Natural killer cell (primary cell): Measurements from ENCODE around the gene LEMD1. TPM values are rescaled to one million over a fixed set of nuclear protein-coding genes. Genes with fewer than 3 reads are reported as not detected.

Experiments
- ATAC-seq, 3 donors: fragments of 150-1000 bp in 2 of 3; fragments of 200-7000 bp in 1 of 3; cut with Tn5 transposase; 1 replicate in 1 of 3; 2 replicates in 2 of 3; pipeline ENCODE4 v1.10.0; 2021; ENCODE audit warnings: mild to moderate bottlenecking in 2 of 3, moderate library complexity in 2 of 3
- DNase-seq, 2 donors: peaks; one replicate each; pipeline versions ENCODE4 v3.0.0 to v3.0.0-alpha.2; 2013 to 2021; ENCODE audit warnings: mixed read lengths in 1 of 2
- H3K27ac ChIP-seq: one replicate; pipeline ENCODE4 v1.5.1; 2013; ENCODE audit warnings: mild to moderate bottlenecking, low read length
- H3K27me3 ChIP-seq: one replicate; pipeline ENCODE4 v1.6.1; 2013; ENCODE audit warnings: low read length; ENCODE audit not compliant: control insufficient read depth, insufficient read depth
- H3K36me3 ChIP-seq: one replicate; pipeline ENCODE4 v1.6.1; 2013; ENCODE audit warnings: low read length; ENCODE audit not compliant: control insufficient read depth, insufficient read depth
- H3K4me1 ChIP-seq: one replicate; pipeline ENCODE4 v1.6.1; 2013; ENCODE audit warnings: low read length; ENCODE audit not compliant: control insufficient read depth, insufficient read depth
- H3K4me3 ChIP-seq: one replicate; pipeline ENCODE4 v1.5.1; 2013; ENCODE audit warnings: low read length
- H3K9me3 ChIP-seq: one replicate; pipeline ENCODE4 v1.6.1; 2013; ENCODE audit warnings: low read length; ENCODE audit not compliant: control insufficient read depth, insufficient read depth
- H3K27ac Mint-ChIP-seq, 2 donors: one replicate each; pipeline ENCODE4 v1.8.0; 2022; ENCODE audit warnings: mild to moderate bottlenecking in 2 of 2, mixed read lengths in 2 of 2, moderate library complexity in 1 of 2
- H3K27me3 Mint-ChIP-seq, 2 donors: one replicate each; pipeline ENCODE4 v1.8.0; 2022; ENCODE audit warnings: low read depth in 2 of 2, mixed read lengths in 2 of 2
- H3K36me3 Mint-ChIP-seq: one replicate; pipeline ENCODE4 v1.8.0; 2022; ENCODE audit warnings: mixed read lengths
- H3K4me1 Mint-ChIP-seq, 2 donors: one replicate each; pipeline ENCODE4 v1.8.0; 2022; ENCODE audit warnings: mixed read lengths in 2 of 2
- H3K4me3 Mint-ChIP-seq: one replicate; pipeline ENCODE4 v1.8.0; 2022; ENCODE audit warnings: mild to moderate bottlenecking, moderate library complexity, mixed read lengths
- H3K9me3 Mint-ChIP-seq, 2 donors: one replicate each; pipeline ENCODE4 v1.8.0; 2022; ENCODE audit warnings: mixed read lengths in 2 of 2
- CTCF ChIP-seq: fragments of 200-600 bp; IDR thresholded peaks from one replicate; pipeline ENCODE4 v1.8.0; 2022; ENCODE audit warnings: antibody characterized with exemption
- WGBS: methylation state at CpG from one replicate; pipeline ENCODE4 v1.1.7; 2013; ENCODE audit warnings: missing lambda C conversion rate; ENCODE audit not compliant: insufficient coverage; 5-methylcytosine and 5-hydroxymethylcytosine counted together
- intact Hi-C: fragments of 100-400 bp; cut with micrococcal nuclease; formaldehyde crosslinking; loops from one replicate; pipeline ENCODE4 v1.14.2; 2022
- total RNA-seq, 4 donors: library from RNA; stranded (reverse); fragments of 120-200 nt in 1 of 4; gene quantifications; one replicate each; pipeline versions ENCODE4 v1.2.3 to v1.2.4, GENCODE V29; 2013 to 2022

Gene LEMD1
- total RNA-seq, 3 donors from 2014 or later (not counting 1 experiment from before 2014, with no cell fraction given): not detected

GRCh38 chr1:205424901-205425600, 3.2 kb upstream of the LEMD1 start:
- WGBS: 57% methylated on average over 7 of the region's 8 CpGs
- no peaks in the 10 kb centered on the region for H3K4me1 ChIP-seq
- no peaks in the 10 kb centered on the region for H3K36me3 ChIP-seq
- H3K4me3 ChIP-seq: no peak overlapping the region
- H3K27me3 ChIP-seq: peaks cover 2% of the 10 kb centered on the region
- Mint-ChIP-seq H3K9me3 (no peaks in the 10 kb centered on the region), H3K4me3 (no peak overlapping the region), H3K4me1 (no peaks in the 10 kb centered on the region), H3K27me3 (peaks cover 28 to 50% of the 10 kb centered on the region in 2 donors), H3K36me3 (no peaks in the 10 kb centered on the region), H3K27ac (no peak overlapping the region)
- intact Hi-C loops: no loop called here
- H3K27ac ChIP-seq: no peak overlapping the region
- no peak for DNase-seq
- H3K9me3 ChIP-seq: no peaks in the 10 kb centered on the region
- no peak for ATAC-seq
- TF ChIP-seq CTCF: no peak

- Histone ChIP-seq H3K27me3 (peaks cover 2% of the 10 kb centered on the region), H3K4me1 (no peaks in the 10 kb centered on the region), H3K9me3 (no peaks in the 10 kb centered on the region), H3K27ac (no peak overlapping the region), H3K4me3 (no peak overlapping the region), H3K36me3 (no peaks in the 10 kb centered on the region)
- no peaks in the 10 kb centered on the region for H3K36me3 Mint-ChIP-seq
- DNase-seq (no peak), ATAC-seq (no peak)
- 72% methylated on average over 6 of the region's 6 CpGs for WGBS
- no peak for TF ChIP-seq CTCF
- intact Hi-C loops: no loop called here
- H3K9me3 Mint-ChIP-seq: no peaks in the 10 kb centered on the region
- peaks cover 28 to 59% of the 10 kb centered on the region in 2 donors for H3K27me3 Mint-ChIP-seq
- no peak overlapping the region for H3K4me3 Mint-ChIP-seq
- H3K4me1 Mint-ChIP-seq: no peaks in the 10 kb centered on the region
- no peak overlapping the region for H3K27ac Mint-ChIP-seq
These were observed 2.1 kb upstream of the LEMD1 start for GRCh38 chr1:205423814-205424399.

- H3K27me3 Mint-ChIP-seq: peaks cover 25 to 59% of the 10 kb centered on the region in 2 donors
- H3K27ac Mint-ChIP-seq: no peak overlapping the region
- H3K4me1 ChIP-seq: no peaks in the 10 kb centered on the region
- peaks cover 2% of the 10 kb centered on the region for H3K27me3 ChIP-seq
- no peaks in the 10 kb centered on the region for H3K9me3 ChIP-seq
- no peaks in the 10 kb centered on the region for H3K36me3 Mint-ChIP-seq
- 67% methylated on average over 4 of the region's 4 CpGs for WGBS
- intact Hi-C loops: no loop called here
- ATAC-seq (no peak), DNase-seq (no peak)
- no peak for TF ChIP-seq CTCF
- no peaks in the 10 kb centered on the region for H3K36me3 ChIP-seq
- no peak overlapping the region for H3K27ac ChIP-seq
- no peaks in the 10 kb centered on the region for H3K4me1 Mint-ChIP-seq
- H3K9me3 Mint-ChIP-seq: no peaks in the 10 kb centered on the region
- no peak overlapping the region for H3K4me3 Mint-ChIP-seq
- no peak overlapping the region for H3K4me3 ChIP-seq
These were observed 1.3 kb upstream of the LEMD1 start for GRCh38 chr1:205422993-205423642.
